ENCODE results near the gene DOCK2.
"Not testable (repeated sequence)": the region's sequence is repeated elsewhere in the genome, so short reads cannot be mapped to it uniquely, and the experiment has no call there.

Gene DOCK2

GRCh38 chr5:169721771-169722170 is 84.7 kb downstream of the DOCK2 start:
- no peak for DNase-seq

GRCh38 chr5:169723103-169723831 is 86.2 kb downstream of the DOCK2 start:
- no peak for DNase-seq

DNA sequence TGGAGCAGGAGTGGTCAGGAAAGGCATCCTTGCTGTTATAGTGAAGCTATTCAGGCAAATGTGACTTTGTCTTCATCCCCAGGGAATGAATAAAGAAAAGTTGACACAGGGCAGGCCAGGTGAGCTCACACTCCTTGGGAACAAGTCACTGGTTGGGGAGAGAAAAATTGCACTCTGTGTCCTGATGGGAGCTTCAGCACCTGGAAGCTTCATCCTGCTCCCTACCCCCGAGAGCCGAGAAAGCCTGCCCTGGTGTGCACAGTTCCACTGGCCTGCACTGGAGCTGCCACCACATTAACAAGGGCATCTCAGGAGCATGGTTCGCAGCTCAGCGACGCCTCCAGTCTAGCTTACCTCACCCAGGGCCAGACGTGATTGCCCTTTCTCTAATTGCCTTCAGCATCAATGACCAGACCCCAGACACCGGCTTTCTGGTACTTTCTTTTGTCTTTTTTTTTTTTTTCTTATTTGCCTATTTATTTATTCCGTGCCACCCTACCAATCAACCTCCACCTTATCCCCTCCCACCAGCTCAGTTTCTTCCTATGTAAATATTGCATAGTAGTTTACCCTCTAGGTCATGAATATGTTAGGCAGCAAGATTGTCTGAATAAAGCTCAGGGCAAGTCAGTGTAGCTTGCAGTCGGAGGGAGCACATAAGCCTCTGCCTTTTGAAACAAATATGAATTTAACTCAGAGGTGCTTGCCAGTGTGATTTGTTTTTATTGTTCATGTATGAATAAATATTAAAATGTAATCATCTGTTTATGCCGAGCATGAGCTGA is 87.4 kb downstream of the DOCK2 start:
- no peak for DNase-seq

GRCh38 chr5:169725665-169726064 is 88.6 kb downstream of the DOCK2 start:
- DNase-seq: not testable (repeated sequence)

- no peak for DNase-seq
Observed at GRCh38 chr5:169728418-169728817, 91.3 kb downstream of the DOCK2 start.

DNA sequence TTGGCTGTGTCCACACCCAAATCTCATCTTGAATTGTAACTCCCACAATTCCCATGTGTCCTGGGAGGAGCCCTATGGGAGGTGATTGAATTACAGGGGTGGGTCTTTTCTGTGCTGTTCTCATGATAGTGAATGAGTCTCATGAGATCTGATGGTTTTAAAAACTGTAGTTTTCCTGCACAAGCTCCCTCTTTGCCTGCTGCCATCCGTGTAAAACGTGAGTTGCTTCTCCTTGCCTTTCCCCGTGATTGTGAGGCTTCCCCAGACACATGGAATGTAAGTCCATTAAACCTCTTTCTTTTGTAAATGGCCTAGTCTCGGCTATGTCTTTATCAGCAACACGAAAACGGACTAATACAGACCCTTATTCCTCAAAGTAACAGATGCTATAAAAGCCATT is 94.1 kb downstream of the DOCK2 start:
- DNase-seq: no peak

DNA sequence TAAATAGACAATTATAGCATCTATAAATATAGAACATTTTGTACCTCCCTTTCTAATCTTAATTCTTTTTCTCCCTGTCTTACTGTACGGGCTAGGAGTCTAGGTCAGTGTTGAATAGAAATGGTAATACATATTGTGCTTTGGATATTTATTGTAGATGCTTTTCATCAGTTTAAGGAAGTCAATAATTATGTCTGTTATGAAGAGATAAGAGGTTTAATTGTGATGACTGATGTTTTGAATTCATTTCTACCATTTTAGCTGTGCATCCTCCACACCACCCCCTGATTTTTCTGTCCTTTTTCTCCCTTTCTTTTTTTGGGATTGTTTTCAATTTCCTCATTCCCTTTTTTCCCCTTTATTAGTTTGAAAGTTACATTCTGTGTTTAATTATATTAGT is 95.8 kb downstream of the DOCK2 start:
- DNase-seq: no peak

GRCh38 chr5:169735913-169736312 is 98.8 kb downstream of the DOCK2 start:
- no peak for DNase-seq

GRCh38 chr5:169736653-169737052 is 99.6 kb downstream of the DOCK2 start:
- DNase-seq: no peak

DNA sequence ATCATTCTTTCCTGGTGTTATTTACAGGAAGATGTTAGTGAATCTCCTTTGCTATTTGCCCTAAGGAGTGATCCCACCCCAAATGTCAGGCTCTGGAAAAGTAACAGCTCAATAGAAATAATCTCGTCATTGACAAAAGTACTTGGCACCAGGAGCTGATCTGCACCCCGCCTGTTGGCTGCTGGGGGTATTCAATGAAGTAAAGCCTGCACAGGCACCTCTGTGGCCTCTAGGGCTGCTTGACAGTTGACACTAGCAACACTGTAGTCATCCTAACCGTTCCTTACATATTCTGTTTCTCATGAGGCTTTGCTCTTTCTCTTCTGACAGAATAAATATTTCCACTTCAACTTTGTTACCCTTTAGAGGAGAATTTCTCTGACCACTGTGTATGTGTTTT is 103.4 kb downstream of the DOCK2 start:
- DNase-seq: no peak

DNA sequence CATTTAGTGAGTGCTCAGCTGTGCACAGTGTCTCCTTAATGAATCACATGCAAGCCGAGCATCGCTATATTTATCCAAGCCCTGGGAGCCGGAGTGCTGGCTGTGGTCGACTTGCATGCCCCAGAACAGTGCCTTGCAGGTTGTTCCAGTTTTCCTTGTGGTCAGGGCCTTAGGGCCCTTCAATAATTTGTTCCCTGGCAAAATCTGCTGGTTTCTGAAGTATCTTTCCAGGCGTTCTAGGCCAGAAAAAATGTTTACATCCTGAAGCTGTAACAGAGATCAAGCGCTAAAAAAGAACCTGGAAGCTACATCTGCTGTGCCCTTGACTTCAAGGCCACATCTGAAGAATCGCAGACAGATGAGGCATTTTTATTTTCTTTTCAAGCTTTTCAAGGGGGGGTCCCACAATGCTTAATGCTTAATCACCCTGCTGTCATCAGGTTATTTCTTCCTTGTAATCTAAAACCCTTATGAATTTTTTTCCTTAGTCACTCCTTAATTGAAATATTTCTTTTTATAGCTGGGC is 105.8 kb downstream of the DOCK2 start:
- DNase-seq: no peak

DNA sequence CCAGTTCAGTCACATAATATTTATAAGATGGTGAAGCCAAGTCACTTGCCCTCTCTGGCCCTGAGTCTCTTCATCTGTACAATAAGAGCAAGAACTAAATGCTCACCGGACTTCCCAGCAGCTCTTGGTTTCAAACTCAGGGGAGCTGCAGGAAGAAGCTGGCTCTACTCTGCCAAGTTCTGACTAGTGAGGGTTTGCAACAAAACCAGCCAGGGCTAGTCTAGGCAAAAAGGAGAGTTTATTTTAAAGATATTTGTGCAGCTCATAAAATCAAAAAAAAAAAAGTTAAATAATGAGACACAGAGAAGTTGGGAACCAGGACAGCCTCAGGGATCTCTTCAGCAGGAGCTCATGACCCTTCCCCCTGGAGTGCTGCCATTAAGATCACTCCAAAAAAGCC is 107.3 kb downstream of the DOCK2 start:
- no peak for DNase-seq

GRCh38 chr5:169745441-169746146 is 108.5 kb downstream of the DOCK2 start:
- no peak for DNase-seq

- no peak for DNase-seq
Observed at GRCh38 chr5:169746147-169746694, 109.1 kb downstream of the DOCK2 start.

DNA sequence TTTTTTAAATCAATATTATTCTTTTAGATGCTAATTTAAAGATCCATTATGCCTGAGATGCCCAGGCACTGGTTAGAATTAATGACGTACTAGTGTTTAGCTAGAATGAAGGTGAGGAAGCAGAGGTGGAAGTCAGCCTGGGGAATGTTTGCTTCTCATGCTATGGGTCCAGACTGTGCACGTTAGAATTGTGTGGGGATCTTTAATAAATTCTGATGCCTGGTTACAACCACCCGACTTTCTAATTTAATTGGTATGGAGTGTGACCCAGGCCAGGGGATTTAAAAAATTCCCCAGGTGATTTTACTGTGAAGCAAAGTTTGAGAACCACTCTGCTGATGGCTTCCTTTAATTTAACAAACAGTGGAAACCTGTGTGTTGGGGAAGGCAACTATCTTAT is 111.1 kb downstream of the DOCK2 start:
- no peak for DNase-seq

DNA sequence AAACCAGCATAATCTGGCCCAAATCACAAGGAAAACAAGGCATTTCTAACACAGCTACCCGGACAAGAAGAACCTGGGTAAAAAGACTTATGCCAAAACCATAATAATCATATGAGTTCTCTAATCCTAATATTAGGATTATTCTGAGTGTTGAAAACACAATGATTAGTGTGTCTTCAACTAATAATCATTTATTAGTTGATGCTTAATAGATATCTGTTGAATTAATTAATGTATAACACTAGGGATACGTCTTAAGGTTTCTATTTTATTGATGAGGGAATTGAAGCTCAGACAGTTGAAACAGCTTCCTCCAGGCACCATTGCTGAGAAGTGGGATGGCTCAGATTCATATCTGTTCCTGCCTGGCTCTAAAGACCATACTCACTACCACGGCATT is 112.2 kb downstream of the DOCK2 start:
- no peak for DNase-seq

DNA sequence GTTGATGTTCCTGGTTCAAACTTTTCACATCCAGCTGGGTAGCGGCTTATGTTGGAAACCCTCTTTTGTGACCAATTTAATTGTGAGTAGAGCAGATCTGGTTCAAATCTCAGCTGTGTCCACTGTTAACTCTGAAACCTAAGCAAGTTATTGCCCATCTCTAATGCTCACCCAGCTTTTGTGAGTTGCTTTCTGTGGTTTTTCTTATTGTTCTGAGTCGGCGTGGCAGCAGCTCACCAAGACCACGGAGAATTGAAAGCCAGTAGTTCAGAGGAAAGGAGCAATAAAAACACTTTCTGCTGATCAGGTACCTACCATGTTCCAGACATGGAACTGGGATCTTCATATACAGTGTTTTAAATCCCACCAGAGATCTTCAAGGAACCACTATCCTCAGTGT is 114.4 kb downstream of the DOCK2 start:
- no peak for DNase-seq

GRCh38 chr5:169752566-169752965 is 115.5 kb downstream of the DOCK2 start:
- DNase-seq: not testable (repeated sequence)

DNA sequence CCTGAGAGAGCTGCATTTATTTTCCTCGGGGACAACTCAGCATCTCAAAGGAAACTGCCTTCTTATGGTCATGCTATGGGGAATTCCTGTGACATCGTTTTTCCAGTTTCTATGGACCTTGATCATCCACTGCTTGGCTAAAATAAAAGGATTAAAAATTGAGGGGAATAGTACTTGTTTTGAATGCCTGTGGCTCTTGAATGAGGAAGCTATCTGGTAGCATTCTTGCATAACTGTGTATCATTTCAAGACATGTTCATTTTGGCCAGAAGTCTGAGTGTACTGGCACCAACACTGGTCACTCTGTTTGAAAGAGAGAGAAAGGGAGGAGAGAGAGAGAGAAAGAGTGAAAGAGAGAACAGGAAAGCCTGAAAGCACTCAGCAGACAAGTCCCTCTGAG is 116.7 kb downstream of the DOCK2 start:
- DNase-seq: no peak

GRCh38 chr5:169754737-169755136 is 117.7 kb downstream of the DOCK2 start:
- no peak for DNase-seq

- DNase-seq: no peak
Observed at GRCh38 chr5:169756071-169756765, 119.1 kb downstream of the DOCK2 start.

DNA sequence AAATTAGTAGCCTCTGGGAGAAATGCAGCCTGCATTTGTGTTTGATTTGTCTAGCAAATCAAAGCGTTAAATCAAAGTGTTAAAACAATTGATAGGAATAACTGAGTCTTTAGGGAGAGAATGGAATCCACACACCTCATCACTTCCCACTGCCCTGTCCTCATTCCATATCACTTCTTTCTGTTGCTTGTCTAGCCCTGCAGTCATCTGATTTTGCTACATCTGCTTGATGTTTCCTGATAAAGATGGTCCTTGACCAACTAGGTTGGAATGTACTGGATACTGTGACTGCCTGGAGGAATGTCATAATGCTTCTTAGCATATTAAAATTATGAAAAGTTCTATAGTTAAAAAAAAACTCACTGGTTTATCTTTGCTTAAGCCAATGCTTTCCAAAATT is 119.9 kb downstream of the DOCK2 start:
- DNase-seq: no peak

DNA sequence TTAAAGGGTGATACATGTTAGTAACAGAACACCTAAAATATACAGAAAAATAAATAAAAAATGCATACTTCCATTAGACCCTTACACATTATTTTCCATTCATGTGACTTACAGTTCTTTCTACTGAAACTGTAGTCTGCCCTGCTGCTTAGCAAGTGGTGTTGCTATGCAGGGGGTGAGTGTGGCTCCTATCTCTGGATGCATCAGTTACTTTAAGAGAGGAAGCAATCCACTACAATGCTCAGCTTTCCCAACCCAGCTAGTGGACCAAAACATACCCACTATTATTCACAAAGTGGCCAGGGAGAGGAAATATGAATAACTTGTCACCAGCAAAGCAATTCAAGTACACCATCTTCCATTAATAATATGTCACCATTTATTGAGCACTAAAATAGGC is 121.8 kb downstream of the DOCK2 start:
- no peak for DNase-seq

Data from activated naive CD4-positive, alpha-beta T cell (primary cell).